ENCODE results near the gene TOP2B.

Gene TOP2B

DNA sequence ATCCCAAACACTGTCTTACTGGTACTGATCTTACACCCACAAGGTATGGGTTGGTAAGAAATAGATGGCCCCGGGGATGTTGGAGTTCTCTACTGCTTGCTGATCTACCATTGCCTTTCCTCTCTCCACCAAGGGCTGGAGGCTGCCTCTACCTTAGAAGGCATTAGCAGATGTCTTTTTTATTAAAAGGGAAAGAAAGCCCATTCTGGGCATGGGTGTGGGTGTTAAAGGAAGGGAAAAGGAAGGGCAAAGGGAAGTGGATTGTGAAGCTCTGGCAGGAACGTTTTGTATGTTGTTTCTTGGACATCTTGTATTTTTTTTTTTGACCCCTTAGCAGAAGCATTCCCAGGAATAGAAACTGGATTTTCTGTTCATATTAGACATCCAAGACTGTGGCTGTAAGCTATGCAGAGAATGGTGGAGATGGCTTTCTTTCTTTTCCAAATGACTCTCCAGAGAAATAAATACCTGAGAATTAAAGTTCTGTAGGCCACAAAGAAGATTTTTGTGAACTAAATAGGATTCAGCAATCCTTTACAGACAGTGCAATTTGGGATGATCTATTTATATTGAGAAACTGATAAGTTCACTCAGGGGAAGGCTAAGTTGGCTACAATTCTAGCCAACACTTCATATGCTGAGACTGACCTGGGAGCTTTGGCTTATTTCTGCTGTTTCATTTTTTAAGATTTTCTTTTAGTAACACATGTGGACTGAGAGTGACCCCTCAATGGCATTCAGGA is 108.8 kb downstream of the TOP2B start:
- DNase-seq, result no peak

DNA sequence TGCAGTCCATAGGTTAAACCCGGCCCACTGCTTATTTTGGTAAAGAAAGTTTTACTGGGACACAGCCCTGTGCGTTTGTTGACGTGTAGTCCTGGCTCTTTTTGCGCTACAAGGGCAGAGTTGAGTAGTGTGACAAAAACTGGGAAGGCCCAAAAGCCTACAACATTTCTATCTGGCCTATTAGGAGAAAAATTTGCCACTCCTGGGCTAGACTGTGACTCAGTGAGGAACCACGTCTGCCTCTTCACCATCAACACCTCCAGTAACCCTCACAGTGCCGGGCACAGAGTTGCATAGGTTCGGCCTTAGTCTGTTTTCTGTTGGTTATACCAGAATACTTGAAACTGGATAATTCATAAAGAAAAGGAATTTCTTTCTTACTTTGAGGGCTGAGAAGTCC is 110.3 kb downstream of the TOP2B start:
- DNase-seq, result no peak

DNA sequence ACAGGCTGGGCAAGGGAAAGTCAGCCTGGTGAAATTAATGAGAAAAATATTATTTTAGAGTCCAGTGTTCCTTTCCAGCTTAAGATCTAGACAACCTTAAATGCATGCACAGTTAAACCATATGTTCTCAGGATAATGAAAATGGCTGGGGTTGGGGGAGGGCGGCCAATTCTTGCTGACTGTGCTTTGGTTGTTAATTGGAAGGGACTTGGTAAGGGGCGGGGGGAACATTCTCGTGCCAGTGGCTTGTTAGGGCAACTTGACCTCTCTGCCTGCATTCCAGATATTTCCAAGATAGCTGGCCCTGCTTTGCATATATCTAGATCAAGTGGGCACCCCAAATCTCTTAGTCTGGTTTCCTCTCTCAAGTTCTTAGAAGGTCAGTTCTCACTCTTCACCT is 112.5 kb downstream of the TOP2B start:
- DNase-seq, result no peak

GRCh38 chr3:25548836-25549235 is 115.9 kb downstream of the TOP2B start:
- DNase-seq, result no peak

GRCh38 chr3:25547943-25548674 is 116.6 kb downstream of the TOP2B start:
- DNase-seq, result no peak

All from NCI-H1092 (cell line).